GM21515 (cell line): ENCODE data around the gene CD22.
"Not testable (repeated sequence)": the region's sequence is repeated elsewhere in the genome, so short reads cannot be mapped to it uniquely, and the experiment has no call there.

Source experiments
- ATAC-seq: cut with Tn5 transposase; IDR thresholded peaks from one replicate; pipeline ENCODE4 v1.9.1; 2021; ENCODE audit not compliant: unreplicated experiment

The CD22 gene

DNA sequence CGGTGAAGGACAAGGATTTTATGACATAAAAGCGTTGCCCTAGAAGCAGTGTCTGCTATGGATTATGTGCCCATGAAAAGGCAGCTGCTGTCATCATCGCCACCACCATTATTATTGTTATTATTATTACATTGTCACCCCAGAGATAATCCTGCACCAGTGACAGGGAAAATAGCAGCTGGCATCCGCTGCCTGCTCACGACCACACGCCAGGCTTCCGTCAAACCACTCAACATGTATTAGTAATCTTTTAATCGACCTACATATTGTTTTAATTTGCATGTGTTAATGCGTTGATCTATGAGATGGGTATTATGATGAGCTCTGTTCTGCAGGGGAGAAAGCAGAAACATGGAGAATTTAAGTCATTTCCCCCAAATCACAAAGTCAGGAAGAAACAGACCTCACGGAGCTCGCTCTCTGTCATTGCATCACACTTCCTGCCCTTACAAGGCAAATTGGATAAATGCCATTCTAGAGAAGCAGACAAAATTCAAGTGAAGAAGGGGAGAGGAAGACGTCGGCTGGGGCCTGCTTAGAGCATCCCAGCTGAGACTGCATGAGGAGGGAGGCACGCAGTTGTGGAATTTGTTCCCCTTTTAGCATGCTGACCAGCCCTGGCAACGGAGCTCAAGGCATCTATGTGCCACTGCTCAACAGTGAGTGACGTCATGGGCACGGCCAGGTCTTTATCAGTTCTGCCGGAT is 29.0 kb downstream of the CD22 start, which contains the start of gene FFAR3:
Gene FFAR3, plus strand, starts transcription at position 594 of the 707 bp plus-strand sequence. CDS start 431 bp downstream, outside the sequence.
- no peak for ATAC-seq

DNA sequence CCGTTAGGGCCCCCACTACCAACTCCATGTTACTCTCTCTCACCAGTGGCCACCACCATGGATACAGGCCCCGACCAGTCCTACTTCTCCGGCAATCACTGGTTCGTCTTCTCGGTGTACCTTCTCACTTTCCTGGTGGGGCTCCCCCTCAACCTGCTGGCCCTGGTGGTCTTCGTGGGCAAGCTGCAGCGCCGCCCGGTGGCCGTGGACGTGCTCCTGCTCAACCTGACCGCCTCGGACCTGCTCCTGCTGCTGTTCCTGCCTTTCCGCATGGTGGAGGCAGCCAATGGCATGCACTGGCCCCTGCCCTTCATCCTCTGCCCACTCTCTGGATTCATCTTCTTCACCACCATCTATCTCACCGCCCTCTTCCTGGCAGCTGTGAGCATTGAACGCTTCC is 29.8 kb downstream of the CD22 start:
- ATAC-seq, result not testable (repeated sequence)

DNA sequence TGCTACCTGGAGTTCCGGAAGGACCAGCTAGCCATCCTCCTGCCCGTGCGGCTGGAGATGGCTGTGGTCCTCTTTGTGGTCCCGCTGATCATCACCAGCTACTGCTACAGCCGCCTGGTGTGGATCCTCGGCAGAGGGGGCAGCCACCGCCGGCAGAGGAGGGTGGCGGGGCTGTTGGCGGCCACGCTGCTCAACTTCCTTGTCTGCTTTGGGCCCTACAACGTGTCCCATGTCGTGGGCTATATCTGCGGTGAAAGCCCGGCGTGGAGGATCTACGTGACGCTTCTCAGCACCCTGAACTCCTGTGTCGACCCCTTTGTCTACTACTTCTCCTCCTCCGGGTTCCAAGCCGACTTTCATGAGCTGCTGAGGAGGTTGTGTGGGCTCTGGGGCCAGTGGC is 30.4 kb downstream of the CD22 start:
- not testable (repeated sequence) for ATAC-seq

DNA sequence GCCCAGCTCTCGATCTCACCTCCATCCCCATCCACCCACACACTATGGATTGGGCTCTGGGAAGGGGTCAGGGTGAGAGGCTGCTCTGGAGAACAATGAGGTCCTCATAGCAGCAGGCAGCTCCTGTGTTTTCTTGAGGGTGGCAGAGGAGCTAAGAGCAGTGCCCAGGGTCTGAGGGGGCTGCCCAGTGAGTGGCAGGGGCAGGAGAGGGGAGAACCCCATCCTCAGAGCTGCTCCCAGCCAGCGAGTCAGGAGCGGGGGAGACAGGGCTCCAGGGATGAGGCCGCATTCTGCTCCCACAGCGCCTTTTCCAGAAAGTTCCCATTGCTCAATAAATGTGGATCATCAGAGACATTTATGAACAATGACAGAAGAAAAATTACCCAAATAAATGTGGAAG is 31.1 kb downstream of the CD22 start:
- not testable (repeated sequence) for ATAC-seq

DNA sequence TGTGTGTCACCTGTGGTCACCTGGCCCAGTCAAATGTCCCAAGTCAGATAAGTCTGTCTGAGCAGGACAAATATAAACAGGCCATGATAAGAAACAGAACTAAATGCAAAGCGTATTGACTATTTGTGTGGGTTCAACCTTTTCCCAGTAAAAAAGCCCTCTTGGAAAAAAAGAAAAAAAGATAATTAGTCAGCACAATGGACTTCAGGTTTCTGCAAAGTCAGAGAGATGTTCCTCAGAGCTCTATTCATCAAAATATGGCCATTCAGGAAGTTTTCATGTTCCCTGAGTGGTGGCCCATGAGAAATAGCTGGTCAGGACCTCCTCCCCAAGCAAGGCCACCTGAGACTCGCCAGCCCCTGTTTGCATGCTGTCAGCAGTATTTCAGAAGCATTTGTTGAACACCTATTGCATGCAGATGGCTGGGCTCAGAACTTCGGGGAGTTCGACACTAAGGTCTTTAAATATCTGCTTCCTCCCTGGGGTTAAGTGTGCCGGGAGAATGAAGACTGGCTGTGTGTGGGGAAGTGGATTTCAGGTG is 32.0 kb downstream of the CD22 start:
- ATAC-seq, result no peak

DNA sequence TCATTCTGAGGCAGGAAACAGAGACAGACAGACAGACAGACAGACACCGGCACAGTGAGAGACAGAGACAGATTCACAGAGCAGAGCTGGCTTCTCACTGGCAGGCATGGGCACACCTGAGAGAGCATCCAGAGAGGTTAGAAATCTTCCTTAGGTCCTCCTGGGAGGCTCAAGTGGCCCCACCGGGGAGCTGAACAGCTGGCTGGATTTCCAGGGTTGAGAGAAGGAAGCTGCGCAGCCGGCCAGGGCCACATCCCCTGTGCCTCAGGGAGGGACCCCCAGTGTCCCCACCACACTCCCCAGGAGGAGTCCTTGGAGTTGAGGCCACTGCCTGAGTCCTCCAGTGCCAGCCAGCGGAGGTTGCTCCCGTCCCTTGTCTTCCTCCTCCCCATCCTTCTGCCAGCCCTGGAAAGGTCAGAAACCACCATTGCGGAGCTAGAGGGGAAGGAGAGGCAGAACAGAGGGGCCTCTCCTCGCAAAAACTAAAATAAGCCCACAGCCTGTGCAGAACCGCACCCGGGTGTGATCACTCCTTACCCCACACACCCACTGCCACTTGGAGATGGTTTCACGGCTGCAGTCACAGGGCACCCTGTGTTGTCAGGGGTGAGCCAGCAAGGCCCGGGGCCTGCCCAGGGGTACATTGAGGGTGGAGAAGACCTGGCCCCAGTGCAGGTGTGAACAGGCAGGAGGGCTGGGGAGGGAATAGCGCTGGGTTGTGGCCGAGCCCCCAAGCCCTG is 33.4 kb downstream of the CD22 start:
- ATAC-seq, result no peak

DNA sequence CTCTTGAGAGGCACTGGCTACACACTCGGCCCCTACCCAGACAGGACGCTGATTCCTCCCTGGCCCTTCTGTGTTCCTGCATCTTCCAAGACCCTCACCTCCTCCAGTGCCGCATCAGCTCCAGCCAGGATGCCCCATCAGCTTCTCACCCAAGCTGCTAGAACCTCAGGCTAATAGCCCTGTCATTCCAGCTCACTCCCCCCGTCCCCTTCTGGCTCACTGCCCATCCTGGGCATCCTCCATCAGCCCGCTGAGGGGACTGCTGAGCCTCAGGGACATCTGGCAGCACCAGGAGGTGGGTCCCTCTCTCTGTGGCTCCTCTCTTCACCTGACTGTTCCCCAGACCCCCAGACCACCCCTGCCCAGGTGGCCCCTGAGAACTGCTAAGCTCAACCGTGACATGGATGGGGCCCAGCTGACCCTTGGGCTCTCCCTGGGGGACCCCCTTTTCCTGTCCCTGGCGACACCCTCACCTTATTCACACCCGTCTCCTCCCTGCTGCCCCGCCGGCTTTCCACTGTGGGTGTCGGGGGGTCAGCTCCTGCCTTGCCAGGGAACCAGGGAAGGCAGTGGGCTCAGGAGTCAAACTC is 34.1 kb downstream of the CD22 start:
- no peak for ATAC-seq

DNA sequence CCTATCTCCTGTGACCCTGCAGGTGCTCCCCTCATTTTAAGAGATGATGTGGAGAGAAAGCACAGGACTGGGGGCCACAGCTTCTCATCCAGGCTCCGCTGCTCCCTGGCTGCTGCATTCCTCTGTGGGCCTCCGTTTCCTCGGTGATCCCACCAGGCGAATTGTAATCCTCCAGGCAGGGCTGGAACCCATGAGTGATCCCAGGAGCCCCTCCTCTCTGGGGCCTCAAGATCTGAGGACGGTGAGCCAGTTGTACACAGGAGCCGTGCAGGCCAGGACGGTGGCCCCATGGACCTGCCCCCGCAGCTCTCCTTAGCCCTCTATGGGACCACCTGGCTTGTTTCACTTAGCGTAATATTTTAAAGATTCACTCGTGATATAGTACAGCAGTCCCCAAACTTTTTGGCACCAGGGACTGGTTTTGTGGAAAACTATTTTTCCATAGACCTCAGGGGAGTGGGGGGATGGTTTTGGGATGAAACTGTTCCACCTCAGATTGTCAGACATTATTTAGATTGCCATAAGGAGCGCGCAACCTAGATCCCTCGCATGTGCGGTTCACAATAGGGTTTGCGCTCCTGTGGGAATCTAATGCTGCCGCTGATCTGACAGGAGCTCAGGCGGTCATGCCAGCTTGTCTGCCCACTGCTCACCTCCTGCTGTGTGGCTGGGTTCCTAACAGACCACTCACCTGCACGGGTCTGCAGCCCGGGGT is 34.9 kb downstream of the CD22 start:
- no peak for ATAC-seq

DNA sequence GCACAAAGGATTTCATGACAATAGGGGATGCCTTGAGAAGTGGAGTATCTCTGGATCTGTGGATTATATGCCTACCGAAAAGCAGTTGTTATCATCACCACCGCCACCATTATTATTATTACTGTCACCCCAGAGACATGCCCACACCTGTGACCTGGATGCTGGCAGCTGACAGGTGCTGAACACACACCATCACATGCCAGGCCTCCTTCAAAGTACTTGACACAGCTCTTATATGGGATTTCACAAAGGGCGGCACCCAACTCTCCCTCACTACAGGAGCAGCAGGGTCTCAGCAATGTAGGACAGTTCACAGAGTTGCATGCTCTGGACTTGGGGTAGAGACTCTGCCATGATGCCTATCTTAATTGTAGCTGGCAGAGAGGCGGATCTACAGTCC is 36.3 kb downstream of the CD22 start:
- no peak for ATAC-seq

DNA sequence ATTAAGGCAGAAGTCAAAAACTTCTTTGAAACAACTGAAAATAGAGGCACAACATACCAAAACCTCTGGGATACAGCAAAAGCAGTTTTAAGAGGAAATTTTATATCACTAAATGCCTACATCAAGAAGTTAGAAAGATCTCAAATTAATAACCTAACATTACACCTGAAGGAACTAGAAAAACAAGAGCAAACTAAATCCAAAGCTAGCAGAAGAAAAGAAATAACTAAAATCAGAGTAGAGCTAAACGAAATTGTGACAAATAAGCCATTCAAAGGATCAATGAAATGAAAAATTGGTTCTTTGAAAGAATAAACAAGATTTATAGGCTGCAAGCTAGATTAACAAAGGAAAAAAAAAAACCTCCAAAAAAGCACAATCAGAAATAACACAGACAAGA is 39.4 kb downstream of the CD22 start:
- ATAC-seq, result no peak

DNA sequence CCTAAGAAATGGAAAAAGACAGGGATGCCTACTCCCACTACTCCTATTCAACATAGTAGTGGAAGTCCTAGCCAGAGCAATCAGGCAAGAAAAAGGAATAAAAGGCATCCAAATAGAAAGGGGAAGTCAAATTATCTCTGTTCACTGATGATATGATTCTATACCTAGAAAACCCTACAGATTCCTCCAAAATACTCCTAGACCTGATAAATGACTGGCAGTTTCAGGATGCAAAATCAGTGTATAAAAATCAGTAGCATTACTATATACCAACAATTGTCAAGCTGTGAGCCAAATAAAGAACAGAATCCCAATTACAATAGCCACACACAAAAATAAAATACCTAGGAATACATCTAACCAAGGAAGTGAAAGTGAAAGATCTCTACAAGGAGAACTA is 40.5 kb downstream of the CD22 start:
- no peak for ATAC-seq

DNA sequence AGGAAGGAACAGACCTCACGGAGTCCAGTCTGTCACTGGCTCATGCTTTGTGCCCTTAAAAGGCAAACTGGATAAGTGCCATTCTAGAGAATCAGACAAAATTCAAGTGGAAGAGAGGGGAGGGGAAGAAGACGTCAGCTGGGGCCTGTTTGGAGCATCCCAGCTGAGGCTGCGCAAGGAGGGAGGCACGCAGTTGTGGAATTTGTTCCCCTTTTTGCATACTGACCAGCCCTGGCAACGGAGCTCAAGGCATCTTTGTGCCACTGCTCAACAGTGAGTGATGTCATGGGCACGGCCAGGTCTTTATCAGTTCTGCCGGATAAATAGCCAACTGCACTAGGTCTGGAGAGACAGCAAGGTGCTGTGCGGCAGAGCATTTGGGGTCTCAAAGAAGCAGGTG is 41.7 kb downstream of the CD22 start, which contains the start of gene GPR42:
Gene GPR42, plus strand, starts transcription at position 347 of the 400 bp plus-strand sequence. CDS start 292 bp downstream, outside the sequence.
- no peak for ATAC-seq

DNA sequence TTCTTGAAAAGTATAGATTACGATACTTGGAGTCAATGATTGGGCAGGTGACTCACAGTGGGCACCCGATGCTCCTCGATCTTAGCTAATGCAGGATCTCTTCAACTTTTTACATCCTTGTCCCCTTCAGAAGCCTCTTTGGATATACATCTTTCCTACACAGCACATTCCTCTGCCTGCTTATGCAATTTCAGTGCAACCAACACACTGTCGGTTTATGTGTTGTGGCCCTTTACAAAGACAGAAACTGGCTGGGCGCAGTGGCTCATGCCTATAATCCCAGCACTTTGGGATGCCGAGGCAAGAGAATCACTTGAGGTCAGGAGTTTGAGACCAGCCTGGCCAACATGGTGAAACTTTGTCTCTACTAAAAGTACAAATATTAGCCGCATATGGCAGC is 44.5 kb downstream of the CD22 start:
- ATAC-seq, result no peak

DNA sequence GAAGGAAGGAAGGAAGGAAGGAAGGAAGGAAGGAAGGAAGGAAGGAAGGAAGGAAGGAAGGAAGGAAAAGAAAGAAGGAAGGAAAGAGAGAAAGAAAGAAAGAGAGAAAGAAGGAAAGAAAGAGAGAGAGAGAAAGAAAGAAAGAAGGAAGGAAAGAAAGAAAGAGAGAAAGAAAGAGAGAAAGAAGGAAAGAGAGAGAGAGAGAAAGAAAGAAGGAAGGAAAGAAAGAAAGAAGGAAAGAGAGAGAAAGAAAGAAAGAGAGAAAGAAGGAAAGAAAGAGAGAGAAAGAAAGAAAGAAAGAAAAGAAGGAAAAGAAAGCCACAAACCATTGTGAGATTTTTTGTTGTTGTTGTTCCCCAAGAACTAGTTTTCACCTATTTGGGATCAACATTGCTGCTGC is 45.0 kb downstream of the CD22 start:
- not testable (repeated sequence) for ATAC-seq

DNA sequence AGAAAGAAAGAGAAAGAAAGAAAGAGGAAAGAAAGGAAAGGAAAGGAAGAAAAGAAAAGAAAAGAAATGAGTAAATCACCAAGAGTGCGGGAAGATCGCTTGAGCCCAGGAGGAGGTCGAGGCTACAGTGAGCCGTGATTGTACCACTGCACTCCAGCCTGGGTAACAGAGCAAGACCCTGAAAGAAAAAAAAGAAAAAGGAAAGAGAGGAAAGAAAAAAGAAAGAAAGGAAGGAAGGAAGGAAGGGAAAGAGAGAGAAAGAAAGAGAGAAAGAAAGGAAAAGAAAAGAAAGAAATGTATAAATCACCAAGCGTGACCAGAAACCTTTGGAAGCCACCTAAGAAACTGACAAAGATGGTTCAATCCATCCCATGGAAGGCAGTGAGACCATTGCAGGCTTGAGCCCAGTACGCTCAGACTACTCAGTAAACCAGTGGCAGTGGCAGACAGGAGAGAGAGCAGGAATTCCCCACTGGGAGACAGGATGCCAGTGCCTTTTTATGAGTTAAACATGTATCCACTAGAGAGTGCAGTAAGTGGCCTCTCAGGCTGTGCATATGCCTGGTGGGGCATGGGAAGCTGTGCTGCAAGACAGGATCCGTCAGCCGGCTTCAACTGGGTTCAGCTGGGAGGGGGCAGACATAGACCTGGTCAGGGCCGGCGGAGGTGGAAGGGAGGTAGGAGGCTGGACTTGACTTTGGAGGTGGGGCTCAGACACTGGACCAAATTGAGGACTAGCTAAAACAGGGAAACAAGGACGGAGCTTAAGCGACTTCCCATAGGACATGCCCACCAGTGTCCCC is 46.7 kb downstream of the CD22 start:
- ATAC-seq, result no peak

DNA sequence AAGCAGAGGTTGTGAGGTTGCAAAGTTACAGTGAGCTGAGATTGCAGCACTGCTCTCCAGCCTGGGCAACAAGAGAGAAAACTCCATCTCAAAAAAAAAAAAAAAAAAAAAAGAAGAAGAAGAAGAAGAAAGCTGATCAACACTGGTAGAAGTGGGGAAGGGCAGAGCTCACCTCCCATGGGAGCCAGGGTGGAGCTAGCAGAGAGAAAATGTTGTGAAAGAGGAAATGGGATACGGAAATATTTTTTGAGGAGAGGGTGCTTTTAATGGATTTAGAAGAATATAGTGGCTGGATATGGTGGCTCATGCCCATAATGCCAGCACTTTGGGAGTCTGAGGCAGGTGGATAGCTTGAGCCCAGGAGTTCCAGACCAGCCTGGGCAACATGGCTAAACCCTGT is 48.7 kb downstream of the CD22 start:
- ATAC-seq, result no peak

DNA sequence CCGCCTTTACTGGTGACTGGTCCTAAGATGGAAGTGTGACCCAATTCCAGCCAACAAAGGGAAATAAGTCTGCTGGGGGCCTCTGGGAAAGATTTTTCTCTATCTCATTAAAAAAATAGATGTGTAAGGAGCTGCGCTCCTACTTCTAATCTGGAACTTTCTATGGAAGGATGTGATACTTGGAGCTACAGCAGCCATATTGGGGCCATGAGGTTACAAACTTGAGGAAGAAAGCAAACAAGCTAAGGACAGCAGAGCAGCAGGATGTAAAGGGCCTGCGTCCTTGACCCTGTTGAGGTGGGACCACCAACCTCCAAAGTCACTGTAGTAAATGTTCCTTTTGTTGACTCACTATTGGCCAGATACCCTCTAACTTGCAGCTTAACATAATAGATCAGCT is 49.4 kb downstream of the CD22 start:
- ATAC-seq, result no peak

DNA sequence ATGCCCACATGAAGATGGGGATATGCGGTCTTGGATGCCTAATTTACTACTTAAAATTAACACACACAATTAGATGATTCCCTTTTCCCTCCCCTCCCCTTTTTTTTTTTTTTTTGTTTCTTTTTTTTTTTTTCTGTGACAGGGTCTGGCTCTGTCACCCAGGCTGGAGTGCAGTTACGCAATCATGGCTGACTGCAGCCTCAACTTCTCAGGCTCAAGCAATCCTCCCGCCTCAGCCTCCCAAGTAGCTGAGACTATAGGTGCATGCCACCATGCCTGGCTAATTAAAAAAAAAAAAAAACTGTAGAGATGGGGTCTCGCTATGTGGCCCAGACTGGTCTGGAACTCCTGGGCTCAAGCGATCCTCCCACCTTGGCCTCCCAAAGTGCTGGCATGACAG is 50.6 kb downstream of the CD22 start:
- ATAC-seq, result not testable (repeated sequence)

DNA sequence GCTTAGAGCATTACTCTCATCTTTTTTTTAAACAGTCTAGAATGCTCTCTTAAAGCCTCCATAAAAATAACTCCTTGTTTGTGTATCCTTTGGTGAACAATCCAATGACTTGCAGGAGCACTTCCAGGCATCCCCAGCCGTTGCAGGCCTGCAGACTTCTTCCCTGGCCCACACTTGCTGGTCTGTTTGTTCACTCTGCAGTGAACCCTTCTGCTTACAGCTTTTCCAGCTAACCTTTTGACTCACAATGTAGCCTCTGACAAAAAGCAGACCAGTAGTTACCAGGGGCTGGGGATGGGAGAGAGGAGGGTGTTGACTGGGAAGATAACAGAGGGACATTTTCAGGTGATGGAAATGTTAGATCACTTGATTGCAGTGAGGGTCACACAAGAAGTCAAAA is 51.0 kb downstream of the CD22 start:
- no peak for ATAC-seq

DNA sequence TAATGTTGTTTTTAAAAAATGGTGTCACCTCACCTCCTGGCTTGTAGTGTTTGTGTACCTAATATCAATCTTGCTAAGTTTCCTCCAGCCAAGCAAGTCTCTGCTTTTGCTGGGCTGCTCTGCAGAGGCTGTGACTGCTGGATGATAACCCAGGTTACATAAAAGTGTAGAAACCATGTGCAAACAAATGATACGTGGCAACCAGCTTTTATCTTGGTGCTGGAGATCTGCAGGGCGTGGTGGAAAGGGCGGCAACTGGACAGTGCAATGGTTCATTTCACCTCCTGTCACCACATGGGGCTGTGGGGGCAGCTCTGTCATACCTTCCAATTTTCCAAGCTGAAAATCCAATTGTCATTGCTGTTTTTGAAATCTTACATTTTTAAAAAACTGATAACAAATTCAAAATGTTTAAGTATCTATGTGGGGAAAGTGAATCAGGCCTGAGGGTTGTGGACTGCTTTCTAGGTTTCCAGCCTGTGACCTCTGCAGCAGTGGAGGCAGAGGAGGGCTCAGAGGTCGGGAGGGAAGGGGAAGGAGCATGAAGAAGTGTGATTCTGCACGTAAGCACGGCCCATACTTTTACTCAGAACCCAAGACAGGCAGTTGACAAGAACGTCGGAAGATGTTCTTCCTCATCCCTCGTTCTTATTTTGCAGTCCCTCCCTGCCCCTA is 51.6 kb downstream of the CD22 start:
- ATAC-seq, result no peak
